Sciatic nerve (tissue), 2 donors: ENCODE data around the gene RASGRP3. TPM values are rescaled to one million over a fixed set of nuclear protein-coding genes. Genes with fewer than 3 reads are reported as not detected.
A peak's percentile ranks its signal among the peaks of the same experiment; 100 is the strongest.

Experiments
- ATAC-seq: fragments of 200-7000 bp; cut with Tn5 transposase; one replicate; pipeline ENCODE4 v1.9.1; 2020; ENCODE audit warnings: mild to moderate bottlenecking, moderate library complexity
- DNase-seq: peaks from one replicate; pipeline ENCODE4 v3.0.0-alpha.2; 2020; ENCODE audit warnings: low spot score
- intact Hi-C: fragments of 100-400 bp; cut with DNase I; formaldehyde crosslinking; loops from one replicate; pipeline ENCODE4 v1.14.2; 2022
- total RNA-seq: library from RNA; stranded (reverse); fragmentation: NEBNext Ultra II Directional; extraction: Animal tissue kit (Norgen Biotek cat#: 25700); gene quantifications from one replicate; pipeline ENCODE4 v1.2.1, GENCODE V29; 2021
- donor health status: DM: no; HTN: no; CAD: no.
- donor health status: DM: no; HTN: no; CAD: no.

RASGRP3 gene
- total RNA-seq, 1 donor from 2014 or later: 16.0 TPM

- DNase-seq: no peak
- ATAC-seq: no peak
- intact Hi-C loops: no loop called here
Observed at GRCh38 chr2:33511141-33511540, 34.7 kb downstream of the RASGRP3 start.

GRCh38 chr2:33512112-33512511 is 35.7 kb downstream of the RASGRP3 start:
- ATAC-seq (no peak), DNase-seq (no peak)
- intact Hi-C loops: no loop called here

GRCh38 chr2:33513480-33513879 is 37.0 kb downstream of the RASGRP3 start:
- no peak for DNase-seq
- no peak for ATAC-seq
- intact Hi-C loops: no loop called here

- ATAC-seq: no peak
- intact Hi-C loops: no loop called here
- DNase-seq: no peak
Observed at GRCh38 chr2:33516456-33516995, 40.1 kb downstream of the RASGRP3 start.

DNA sequence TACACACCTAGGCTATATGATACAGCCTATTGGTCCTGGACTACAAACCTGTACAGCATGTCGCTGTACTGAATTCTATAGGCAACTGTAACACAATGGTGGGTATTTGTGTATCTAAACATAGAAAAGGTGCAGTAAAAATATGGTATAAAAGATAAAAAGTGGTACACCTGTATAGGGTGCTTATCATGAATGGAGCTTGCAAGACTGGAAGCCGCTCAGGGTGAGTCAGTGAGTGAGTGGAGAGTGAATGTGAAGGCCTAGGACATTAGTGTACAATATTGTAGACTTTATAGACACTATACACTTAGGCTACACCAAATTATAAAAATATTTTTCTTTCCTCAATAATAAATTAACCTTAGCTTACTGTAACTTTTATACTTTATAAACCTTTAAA is 41.8 kb downstream of the RASGRP3 start:
- ATAC-seq (no peak), DNase-seq (no peak)
- intact Hi-C loops: no loop called here

- DNase-seq (no peak), ATAC-seq (no peak)
- intact Hi-C loops: no loop called here
Observed at GRCh38 chr2:33518929-33519328, 42.5 kb downstream of the RASGRP3 start.

DNA sequence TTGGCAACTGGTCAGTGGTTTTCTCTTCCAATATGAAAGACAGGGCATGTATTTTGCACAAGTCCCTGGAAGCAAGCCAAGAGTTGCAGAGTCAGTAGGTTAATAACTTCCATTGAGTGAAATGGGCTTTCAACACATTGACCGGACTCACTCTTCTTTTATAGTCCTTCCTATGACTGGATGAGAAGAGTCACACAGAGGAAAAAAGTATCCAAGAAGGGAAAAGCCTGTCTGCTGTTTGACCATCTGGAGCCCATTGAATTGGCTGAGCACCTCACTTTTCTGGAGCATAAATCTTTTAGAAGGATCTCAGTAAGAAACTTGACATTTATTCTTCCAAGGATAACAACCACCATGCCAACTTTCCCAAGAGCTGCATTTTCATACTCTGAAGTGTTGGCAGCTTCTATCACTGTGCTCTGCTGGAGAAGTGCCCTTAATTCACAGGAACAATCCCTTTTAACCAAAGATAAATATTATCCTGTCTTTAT is 45.4 kb downstream of the RASGRP3 start:
- intact Hi-C loops: no loop called here
- DNase-seq (peak; percentile 60), ATAC-seq (peak; percentile 89)

DNA sequence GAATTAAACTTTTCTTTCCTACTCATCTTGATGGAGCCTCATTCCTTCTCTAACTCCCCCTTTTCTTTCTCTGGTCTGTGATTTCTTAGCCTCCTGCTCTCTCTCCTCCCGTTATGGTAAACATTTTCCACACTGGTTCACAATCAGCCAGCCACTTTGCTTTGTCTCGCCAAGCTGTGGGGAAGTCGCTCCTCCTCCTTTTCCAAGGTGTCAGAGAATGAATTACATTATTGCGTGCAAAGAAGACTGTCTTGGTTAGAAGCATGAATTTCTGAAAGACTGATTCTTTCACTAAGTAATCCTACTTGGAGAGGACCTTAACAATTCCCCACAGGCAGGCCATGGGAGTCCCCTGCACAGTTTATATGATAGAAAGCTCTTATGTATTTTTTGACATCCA is 46.1 kb downstream of the RASGRP3 start:
- intact Hi-C loops: no loop called here
- ATAC-seq (no peak), DNase-seq (no peak)

DNA sequence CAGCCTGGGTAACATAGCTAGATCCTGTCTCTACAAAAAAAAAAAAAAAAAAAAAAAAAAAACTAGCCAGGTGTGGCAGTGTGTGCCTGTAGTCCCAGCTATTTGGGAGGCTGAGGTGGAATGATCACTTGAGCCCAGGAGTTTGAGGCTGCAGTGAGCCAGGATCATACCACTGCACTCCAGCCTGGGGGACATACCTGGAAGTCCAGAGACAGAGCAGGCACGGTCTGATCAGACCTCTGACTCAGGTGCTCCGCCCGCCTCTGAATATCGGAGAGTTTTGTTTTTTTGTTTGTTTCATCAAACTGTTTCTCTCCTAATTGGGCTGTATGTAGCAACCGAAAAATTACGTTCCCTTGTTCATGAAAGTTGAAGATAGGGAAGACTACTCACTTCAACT is 49.2 kb downstream of the RASGRP3 start:
- intact Hi-C loops: no loop called here
- no peak for ATAC-seq
- DNase-seq: no peak

- DNase-seq: no peak
- intact Hi-C loops: no loop called here
- ATAC-seq: peak; percentile 86
Observed at GRCh38 chr2:33526132-33526531, 49.7 kb downstream of the RASGRP3 start.

DNA sequence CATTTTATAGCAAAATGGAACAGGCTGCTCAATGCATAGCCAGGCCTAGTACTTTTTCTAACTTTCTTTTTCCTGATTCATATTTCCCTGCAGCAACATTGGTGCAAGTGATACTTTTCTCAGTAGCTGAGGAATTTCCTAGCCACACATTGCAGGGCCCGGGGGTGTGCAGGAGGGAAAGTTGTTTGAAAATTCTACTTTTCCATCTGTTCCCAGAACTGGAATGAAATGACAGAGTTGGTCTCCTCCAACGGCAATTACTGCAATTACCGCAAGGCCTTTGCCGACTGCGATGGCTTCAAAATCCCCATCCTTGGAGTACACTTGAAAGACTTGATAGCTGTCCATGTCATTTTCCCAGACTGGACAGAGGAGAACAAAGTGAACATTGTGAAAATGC is 50.5 kb downstream of the RASGRP3 start:
- no peak for ATAC-seq
- DNase-seq: no peak
- intact Hi-C loops: no loop called here

GRCh38 chr2:33528441-33528950 is 52.0 kb downstream of the RASGRP3 start:
- ATAC-seq (no peak), DNase-seq (no peak)
- intact Hi-C loops: no loop called here

DNA sequence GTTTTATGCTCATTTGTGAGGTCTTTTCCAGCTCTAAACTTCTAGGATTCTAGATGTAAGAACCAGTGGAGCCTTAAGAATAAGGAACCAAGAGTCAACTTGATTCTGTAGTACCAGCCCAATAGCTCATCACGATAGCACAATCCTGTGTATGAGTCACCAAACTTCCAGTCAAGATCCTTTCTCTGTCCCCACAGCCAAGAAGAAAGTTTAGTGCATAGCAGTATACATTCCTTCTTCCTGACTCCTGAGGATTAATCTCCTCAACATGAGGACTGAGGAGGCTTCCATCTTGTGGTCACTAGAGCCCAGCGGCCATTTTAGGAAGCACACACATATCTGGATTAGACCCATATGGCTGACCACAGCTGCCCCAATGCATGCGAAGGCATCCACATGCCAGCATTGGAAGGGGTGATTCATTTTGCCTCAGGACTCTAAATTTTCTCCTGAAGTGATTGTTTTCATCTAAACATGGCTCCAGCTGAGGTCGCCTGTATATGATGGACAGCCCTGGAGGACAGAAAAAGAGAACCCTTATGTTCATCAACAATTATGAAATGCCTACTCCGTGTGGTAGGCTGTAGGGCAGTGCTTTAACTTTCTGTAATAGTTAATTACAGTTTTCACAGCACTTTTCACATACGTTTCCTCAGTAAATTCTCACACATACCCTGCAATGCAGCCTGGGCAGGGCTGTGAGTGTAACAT is 53.5 kb downstream of the RASGRP3 start:
- ATAC-seq (no peak), DNase-seq (no peak)
- intact Hi-C loops: no loop called here

DNA sequence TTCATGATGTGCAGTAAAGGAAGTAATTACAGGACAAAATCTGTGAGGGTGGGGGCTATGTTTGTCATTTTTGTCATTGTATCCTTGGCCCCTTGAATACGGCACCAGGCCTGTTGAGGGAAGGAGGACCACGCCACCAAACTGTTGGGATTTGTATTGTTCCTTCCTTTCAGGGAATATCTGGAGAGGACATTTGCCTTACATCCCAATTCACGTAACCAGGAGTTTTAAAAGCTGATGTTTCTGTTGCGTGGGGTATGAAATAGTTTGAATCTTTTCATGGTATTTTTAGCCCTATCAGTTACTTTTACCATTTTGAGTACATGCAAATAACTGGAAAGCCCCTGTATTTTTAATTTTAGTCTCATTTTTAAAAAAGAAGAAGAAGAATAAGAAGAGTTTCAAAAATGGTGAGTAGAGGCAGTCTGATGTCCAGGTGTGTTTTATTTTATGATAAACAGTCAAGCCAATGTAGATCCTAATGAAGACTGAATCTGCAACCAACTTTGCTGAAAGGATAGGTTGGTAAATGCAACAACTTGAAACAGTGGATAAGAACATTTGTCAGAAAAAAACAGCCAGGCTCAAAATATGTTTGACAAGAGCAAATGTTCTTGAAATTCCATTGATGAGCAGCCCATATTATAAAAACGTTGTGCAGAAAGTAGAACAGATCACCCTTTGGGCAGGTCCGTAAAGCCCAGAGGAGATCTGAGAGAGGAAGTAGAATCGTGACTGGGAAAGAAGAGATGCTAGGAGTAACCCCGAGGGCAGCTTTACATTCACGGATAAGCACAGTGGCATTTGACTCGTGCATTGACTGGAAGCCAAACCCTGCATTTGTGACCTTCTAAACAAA is 54.5 kb downstream of the RASGRP3 start:
- no peak for DNase-seq
- intact Hi-C loops: no loop called here
- ATAC-seq: no peak

DNA sequence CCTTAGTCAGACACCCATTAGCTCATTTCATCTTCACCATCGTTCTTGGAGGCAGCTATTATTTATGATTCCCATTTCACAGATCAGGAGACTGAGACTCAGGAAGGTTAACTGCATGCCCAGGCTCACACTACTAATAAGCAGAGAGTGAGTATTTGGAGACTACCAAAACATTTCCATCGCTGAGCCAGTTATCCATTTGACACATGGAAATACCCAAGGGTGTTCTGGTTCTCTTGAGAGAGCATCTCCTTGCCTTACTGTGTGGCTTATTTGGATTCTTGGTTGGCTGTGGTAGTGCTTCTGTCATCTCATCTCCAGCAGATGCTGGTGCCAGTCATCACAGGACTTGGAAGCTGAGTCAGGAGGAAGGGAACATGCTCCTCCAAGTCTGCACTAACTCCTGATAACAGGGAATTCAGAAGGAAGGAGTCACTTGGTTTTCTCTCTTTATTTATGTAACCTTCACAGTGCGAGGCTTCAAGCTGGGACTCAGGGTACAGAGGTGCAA is 55.2 kb downstream of the RASGRP3 start:
- no peak for ATAC-seq
- intact Hi-C loops: no loop called here
- DNase-seq: no peak

DNA sequence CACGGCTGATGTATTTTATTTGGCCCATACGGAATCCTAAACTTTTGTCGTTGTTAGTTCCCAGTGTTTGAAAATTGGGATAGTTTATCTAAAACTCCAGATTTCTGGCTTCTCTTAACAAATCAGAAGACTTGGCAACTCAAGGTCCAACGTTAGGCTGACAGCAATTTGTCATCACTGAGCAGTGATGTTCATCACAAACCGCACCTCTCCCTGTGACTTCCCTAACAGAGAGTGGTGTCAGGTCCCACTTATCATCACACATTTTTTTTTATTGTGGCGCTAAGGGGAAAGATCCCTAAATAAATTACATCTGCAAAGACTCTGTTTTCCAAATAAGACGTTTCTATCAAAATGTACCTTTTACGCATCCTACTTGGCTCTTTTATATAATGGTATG is 55.7 kb downstream of the RASGRP3 start:
- DNase-seq (no peak), ATAC-seq (no peak)
- intact Hi-C loops: no loop called here

GRCh38 chr2:33532966-33533365 is 56.5 kb downstream of the RASGRP3 start:
- DNase-seq: no peak
- ATAC-seq: no peak
- intact Hi-C loops: no loop called here

DNA sequence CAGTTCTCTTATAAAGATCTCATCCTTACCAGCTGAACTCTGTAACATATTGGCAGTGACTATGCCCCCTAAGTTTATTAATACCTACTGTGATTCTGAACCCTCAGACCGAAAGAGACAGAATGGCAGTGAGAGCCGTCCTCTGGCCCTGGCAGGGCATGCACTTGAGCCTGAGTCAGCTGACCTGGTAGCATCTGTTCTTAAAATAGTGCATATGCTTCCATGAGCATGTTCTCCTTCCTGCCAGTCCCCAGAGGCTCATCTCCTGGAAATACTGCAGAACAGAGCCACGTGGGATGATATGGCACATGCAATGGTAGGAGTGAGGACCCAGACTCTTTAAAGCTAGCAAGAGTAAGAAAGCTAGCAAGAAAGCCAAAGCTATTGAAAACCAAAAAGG is 59.0 kb downstream of the RASGRP3 start:
- no peak for ATAC-seq
- intact Hi-C loops: no loop called here

DNA sequence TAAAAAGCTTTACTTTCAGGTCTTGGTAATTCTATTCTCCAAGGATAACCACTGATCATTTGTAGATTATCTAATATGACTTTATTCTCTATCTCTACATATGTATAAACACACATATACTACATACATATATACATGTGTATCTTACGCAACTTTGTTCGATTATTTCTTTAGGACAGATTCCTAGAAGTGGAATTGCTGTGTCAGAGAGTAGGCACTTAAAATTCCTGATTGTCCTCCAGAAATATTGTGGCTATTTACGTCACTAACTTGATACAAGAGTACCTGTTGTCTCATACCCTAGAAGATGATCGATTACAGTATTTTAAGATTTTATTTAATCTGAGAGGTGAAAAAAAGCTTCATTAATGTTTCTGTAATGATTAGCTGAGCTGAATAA is 64.8 kb downstream of the RASGRP3 start:
- ATAC-seq: no peak
- DNase-seq: no peak
- intact Hi-C loops: no loop called here

More for the DNA sequence above, 59.0 kb downstream of the RASGRP3 start:
- no peak for DNase-seq

- DNase-seq: no peak
- intact Hi-C loops: no loop called here
- no peak for ATAC-seq
Observed at GRCh38 chr2:33550206-33550605, 73.8 kb downstream of the RASGRP3 start.
